GM18867 (cell line): ENCODE measurements around the gene CRYGD.
"Not testable (repeated sequence)": the region's sequence is repeated elsewhere in the genome, so short reads cannot be mapped to it uniquely, and the experiment has no call there.

Experiments used
- ATAC-seq: cut with Tn5 transposase; IDR thresholded peaks from one replicate; pipeline ENCODE4 v1.9.1; 2021; ENCODE audit warnings: mild to moderate bottlenecking, moderate library complexity; ENCODE audit not compliant: unreplicated experiment

The CRYGD gene

DNA sequence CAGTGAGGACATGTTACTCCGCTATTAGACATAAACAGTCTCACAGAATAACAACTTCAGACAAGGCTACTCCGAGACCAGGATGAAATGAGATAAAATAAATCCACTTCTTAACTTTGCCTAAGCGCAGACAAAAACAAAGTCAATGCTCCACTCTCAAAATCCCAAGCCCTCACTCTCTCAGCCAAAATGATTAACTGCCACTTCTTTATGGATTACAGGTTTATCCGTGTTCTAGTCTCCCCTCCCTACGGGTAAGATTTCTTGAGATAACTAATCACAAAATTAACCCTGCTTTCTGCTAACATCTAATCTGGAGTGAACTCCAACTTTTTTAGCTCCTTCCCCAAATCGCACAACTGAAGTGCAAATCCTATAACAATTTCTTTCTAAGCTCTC lies 6.4 kb upstream of the CRYGD start:
- no peak for ATAC-seq

DNA sequence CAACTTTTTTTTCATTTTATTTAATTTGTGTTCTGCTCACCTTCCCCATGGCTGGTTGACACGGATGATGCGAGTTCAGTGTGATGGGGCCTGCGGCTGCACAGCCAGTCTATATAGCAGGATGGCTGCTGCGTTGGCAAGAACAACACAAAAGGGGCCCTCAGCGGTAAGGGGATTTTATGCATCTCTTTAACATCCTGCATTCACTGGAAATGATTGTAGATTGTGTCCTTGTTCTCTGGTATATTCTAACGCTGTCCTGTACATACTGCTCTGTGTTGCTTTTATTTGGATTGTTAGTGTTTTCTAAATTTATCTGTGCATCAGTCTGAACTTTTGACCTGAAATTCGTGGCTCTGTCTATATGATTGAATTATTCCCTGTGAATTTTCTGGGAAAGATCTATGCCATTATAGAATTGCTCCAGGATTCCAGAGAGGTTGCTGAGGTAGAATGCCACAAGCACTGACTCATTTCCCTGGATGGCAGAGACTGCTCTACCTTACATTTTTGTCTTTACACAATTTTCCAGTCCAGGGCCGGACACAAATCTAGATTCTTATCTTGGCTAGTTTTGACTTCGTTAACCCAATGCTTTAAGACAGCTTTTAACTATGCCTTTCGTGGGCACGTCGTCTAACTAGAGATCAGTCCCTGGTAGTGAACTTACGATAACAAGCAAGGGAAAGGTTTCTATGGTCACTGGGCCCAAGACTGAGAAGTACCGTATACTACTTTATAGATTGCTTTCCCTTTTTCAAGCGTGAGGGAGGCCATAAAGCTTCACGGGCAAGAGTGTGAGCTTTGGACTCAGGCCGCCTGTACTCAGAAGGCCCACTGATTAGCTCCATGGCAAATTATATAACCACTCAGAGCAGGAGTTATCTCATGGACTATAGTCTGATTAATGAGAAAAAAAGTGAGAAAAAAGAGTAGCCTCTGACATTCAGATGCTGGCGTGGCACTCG lies 5.7 kb upstream of the CRYGD start, which contains the start of gene CRYGC:
Gene CRYGC, minus strand, starts transcription at position 85 of the 968 bp plus-strand sequence. Its CDS starts 36 bp downstream, at position 49.
- no peak for ATAC-seq

- ATAC-seq = no peak
Measured at GRCh38 chr2:208128136-208128535, 3.8 kb upstream of the CRYGD start.

DNA sequence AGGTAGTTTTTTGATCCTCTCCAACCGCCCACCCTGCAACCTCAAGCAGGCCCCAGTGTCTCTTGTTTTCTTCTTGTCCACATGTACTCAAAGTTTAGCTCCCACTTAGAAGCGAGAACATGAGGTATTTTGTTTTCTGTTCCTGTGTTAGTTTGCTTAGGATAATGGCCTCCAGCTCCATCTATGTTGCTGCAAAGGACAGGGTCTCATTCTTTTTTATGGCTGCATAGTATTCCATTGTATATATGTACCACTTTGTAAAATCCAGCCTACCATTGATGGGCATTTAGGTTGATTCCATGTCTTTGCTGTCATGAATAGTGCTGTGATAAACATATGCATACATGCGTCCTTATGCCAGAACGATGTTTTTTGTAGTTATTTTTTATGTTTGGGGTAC lies 2.8 kb upstream of the CRYGD start:
- no peak for ATAC-seq

GRCh38 chr2:208125251-208125650 lies 927 bp upstream of the CRYGD start:
- no peak for ATAC-seq

DNA sequence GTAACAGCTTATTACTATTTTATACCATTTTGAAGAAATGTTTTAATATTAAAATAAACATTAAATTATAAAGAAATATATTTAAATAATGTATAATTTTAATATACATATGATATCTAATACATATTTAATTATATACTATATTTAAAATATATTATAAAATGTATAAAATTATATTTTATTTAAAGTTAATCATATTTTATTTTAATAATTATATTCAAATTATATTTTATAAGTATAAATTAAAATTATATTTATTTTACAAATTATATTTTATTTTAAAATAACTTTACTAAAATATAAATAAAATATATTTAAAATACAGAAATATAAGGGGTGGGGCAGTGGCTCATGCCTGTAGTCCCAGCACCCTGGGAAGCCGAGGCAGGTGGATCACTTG lies 2.1 kb downstream of the CRYGD start:
- no peak for ATAC-seq

DNA sequence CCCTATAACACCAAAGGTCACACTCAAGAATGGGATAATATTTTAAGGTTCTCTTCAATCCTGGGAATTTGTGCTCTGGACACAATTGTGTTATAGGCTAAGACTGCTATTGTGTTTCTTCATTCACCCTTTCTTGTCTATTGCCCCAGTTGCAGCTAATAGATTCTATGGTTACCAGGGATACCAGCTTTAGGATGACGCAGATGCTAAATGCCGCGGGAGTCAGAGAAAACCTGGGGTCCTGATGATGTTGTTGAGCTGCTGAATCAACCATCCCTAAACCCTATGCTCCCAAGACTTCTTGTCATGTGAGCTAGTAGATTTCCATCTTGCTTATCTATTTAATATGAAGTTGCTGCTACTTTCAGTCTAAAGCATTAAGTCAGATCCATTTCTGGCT lies 5.4 kb downstream of the CRYGD start:
- ATAC-seq = no peak

GRCh38 chr2:208117390-208117789 lies 6.9 kb downstream of the CRYGD start:
- ATAC-seq = not testable (repeated sequence)

DNA sequence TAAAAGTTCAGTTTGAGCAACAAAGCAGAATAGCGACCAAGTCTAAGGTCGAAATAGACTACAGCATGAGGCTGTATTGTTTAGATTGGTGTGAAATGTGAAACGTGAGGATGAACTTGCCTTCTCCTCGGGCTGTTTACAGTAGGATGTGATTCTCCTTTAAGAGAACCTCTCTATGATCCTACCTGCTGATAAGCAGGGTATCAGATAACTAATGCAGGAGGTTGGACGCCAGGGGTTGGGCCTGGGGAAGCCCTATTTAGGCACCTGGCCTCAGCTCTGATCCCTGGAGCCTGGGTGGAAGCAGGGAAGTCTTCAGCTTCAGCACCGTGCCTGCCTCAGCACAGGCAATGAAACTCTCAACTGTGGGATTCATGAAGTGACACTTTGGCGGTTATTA lies 11.4 kb downstream of the CRYGD start:
- no peak for ATAC-seq

GRCh38 chr2:208112273-208112745 lies 12.0 kb downstream of the CRYGD start:
- not testable (repeated sequence) for ATAC-seq

- ATAC-seq = no peak
Measured at GRCh38 chr2:208103616-208104015, 20.7 kb downstream of the CRYGD start.

DNA sequence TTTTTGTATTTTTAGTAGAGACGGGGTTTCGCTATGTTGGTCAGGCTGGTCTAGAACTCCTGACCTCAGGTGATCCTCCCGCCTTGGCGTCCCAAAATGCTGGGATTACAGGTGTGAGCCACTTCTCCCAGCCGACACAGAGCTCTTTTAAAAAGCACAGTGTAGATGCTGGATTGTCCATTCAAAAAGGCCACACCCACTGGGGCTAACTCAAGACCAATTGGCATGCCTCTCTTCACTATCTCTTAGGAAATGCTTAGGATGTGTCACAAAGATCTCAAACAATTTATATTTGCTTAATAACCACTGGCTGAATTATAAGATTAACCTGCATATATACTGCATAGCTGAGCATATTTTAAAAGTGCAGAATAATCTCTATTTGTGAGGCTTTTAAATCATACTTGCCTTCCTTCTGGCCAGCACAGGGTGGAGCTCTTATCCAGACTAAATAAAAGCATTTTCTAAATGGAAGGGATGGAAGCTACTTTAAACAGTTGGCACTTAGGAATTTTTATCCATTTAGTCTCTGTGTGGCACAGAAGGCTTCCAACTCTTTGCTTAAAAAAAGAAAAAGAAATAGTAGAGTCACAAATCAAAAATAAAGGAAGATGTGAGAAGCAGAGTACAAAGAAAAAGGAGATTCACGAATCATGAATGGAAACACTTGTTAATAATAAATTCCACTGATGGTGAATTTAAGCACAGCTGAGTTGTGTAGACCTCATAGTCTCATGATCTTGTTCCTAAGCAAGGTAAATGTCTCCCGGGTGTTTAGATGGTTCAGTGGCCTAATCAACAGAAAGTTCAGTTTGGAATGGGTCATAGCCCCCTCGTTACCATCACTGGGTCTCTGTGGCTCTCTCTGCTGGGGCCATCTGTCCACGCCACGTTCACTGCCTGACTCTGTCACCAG lies 22.4 kb downstream of the CRYGD start:
- ATAC-seq = no peak

DNA sequence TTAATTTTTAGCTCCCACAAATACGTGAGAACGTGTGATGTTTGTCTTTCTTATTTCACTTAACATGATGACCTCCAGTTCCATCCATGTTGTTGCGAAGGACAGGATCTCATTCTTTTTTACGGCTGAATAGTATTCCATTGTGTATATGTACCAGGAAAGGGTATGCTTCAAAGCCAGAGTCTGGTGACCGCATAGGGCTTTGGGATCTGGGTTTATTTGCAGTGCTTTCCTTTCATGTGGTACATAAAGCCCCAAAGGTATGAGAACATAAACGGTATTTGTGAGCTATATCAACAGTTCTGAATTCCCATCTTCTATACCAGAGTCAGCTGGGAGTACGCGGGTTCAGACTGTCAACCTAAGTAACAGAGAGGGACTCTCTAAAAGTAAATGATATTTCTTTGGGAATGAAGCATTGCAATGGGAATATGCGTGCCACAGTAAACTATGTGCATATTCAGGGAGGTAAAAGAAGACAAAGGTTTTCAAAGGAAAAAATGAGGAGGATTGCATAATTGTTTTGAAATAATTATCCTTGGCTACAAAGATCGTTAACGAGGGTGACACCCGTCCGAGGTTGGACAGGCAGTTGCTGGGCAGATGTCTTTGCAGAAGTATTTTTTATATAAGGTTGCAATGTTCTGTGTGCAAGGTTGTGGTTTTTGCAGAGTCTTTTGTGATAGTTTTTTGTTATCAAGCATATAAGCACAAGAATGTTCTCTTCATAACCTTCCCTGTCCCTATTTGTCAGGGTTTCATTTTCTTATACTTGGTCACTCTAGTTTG lies 24.4 kb downstream of the CRYGD start:
- ATAC-seq = no peak

DNA sequence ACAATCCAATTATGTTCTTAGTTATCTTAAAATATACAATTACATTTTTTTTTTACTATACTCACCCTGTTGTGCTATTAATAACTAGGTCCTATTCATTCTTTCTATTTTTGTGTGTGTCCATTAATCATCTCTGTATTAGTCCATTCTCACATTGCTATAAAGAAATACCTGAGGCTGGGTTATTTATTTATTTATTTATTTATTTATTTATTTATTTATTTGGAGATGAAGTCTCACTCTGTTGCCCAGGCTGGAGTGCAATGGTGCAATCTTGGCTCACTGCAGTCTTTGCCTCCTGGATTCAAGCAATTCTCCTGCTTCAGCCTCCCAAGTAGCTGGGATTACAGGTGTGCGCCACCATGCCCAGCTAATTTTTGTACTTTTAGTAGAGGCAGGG lies 25.6 kb downstream of the CRYGD start:
- not testable (repeated sequence) for ATAC-seq

DNA sequence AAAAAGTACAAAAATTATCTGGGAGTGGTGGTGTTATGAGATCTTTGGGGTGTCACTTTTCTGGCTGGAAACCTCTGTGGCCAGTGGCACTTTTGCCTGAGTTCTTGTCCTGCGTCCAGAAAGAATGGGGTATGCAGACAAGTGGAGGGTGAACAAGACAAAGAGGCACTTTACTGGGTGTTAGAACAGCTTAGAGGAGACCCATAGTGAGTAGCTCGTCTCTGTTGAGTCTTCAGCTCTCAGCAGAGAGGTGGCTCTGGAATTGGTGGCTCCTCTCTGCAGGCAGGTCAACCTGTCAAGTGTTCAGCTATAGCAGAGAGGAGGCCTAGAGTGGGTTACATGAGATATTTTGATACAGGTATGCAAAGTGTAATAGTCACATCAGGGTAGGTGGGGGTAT lies 26.1 kb downstream of the CRYGD start:
- no peak for ATAC-seq

DNA sequence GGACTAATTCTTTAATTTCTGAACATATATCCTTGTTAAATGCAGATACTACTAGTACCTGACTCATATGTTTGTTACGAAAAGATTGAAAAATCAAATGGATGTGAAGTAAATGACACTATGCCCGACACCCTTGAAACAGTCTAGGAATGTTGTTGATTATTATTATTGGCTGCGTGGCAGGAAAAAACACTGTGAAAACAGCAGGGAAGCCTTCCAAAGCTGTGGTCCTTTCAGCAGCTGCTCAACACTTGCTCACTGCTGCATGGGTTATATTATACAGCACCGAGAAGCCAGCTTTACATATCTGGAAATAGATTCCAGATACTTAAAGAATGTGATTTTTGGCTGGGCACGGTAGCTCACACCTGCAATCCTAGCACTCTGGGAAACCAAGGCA lies 26.5 kb downstream of the CRYGD start:
- no peak for ATAC-seq

DNA sequence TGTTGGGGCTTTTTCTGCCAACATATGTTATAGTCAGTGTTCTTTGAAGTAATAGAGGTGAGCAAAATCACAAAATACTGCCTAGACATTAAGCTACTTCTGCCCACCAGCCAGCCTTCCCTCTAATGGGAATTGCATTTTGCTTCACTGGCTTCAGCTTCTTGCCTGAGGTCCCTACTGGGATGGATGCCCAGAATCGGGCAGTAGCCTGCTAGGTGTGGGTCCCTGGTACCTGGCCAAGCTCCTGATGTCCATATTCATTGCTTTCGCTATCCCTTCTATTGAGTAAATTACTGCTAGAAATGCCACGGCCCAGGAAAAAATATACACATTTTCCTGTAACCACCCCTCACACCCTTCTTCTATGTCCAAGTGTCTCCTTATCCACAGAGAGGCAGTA lies 27.0 kb downstream of the CRYGD start:
- no peak for ATAC-seq

DNA sequence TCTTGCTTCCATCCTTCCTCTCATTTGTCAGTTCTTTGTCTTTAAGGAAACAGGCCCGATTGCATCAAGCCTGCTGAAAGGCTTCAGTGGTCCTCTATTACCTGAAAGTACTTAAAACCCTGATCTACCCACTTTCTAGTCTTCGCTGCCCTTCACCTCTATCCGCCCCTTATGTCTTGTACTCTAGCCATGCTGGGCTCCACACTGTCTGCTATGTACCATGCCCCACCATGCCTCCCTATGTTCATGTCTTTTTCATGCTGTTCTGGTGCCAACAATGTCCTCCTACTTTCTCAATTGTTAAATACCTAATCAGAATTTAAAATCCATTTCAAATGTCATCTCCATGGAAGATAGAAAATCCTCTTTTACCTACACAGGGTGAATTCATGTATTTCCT lies 28.2 kb downstream of the CRYGD start:
- no peak for ATAC-seq

DNA sequence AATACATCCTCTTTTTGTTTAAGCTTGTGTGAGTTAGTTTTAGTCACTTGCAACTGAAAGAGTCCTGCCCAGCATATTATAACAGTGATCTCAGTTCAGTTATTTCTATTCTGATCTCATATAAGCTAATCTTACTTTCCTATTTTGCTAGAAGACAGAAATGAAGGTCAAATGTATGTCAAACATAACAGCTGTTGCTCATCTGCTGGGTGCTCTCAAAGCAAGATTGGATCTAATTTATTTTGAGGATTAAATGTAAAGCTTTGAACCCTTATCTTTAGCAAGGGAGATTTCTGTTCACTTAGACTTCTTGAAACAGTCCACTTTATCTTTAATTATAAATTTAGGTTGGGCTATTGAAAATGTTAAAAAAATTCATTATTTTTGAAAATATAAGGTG lies 31.2 kb downstream of the CRYGD start:
- no peak for ATAC-seq

DNA sequence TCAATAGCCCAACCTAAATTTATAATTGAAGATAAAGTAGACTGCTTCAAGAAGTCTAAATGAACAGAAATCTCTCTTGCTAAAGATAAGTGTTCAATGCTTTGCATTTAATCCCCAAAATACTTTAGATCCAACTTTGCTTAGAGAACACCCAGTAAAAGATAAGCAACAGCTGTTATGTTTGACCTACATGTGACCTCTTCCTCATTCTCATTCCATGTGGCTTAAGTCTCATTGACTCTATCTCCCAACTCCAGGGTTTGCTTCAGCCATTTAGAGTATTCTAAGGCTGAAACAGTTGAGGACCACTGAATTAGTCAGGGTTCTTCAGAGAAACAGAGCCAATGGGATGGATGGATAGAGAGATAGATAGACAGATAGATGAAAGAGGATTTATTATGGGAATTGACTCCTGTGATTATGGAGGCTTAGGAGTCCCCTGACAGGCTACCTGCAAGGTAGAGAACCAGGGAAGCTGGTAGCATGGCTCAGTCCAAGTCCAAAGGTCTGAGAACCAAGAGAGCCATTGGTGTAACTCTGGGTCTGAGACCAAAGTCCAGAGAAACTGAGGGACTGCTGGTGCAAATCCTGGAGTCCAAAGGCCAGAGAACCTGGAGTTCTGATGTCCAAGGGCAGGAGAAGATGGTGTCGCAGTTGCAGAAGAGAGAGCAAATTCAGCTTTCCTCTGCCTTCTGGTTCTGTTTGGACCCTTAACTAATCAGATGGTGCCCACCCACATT lies 32.1 kb downstream of the CRYGD start:
- no peak for ATAC-seq
